ENCODE data around the gene VPS11. TPM values are rescaled to one million over a fixed set of nuclear protein-coding genes. Genes with fewer than 3 reads are reported as not detected.

Gene VPS11
- total and polyA plus RNA-seq, 7 donors = 16.2 to 25.4 (median 20.4) TPM

DNA sequence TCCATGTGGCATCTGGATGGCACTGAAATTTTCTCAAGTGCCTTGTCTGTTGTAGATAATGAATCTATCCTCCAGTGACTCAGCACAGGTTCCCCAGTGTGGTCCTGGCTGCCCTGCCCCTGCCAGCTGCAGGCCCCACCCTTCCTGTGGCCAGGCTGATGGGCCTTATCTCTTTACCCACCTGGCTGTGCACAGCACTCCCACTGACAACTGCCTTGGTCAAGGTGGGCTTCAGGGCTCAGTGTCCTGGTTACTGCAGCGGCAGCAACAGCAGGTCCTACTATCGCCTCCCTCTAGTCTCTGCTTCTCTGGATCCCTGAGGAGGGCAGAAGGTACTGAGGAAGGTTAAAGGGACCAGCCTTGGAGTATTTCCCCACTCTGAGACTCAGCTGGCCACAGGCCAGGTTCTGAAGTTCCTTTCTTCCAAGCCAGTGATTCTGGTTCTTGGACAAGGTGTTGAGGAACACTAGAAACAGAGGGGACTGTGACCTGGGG, 20.2 kb downstream of the VPS11 start:
- H3K27me3 ChIP-seq (ENCODE audit: insufficient read depth in 3 of 3, low read length in 2 of 3) = no peaks in the 10 kb centered on the region

GRCh38 chr11:119088406-119088805, 20.8 kb downstream of the VPS11 start:
- no peak for TF ChIP-seq CTCF (IDR thresholded peaks at IDR 0.05)
- Histone ChIP-seq H3K27me3 (ENCODE audit: insufficient read depth in 3 of 3, low read length in 2 of 3) (no peaks in the 10 kb centered on the region), H3K4me1 (peaks cover 17% of the 10 kb centered on the region), H3K9me3 (no peaks in the 10 kb centered on the region), H3K36me3 (ENCODE audit: insufficient read depth in 1 of 2, low read depth in 1 of 2) (peaks cover 0 to 43% of the 10 kb centered on the region in 2 donors), H3K27ac (no peak overlapping the region), H3K4me3 (no peak overlapping the region)
- intact Hi-C loops (cut with DNase I) = no loop called here
- ATAC-seq (no peak), DNase-seq (no peak)
- 90 to 97% (median 93%) methylated on average over 9 of the region's 9 CpGs for WGBS, 3 donors

More for the DNA sequence above, 20.2 kb downstream of the VPS11 start:
- WGBS, 3 donors = 86 to 100% (median 94%) methylated on average over 2 of the region's 2 CpGs
- Histone ChIP-seq H3K27ac (no peak overlapping the region), H3K36me3 (ENCODE audit: insufficient read depth in 1 of 2, low read depth in 1 of 2) (peaks cover 0 to 40% of the 10 kb centered on the region in 2 donors), H3K9me3 (no peaks in the 10 kb centered on the region), H3K4me1 (peaks cover 11% of the 10 kb centered on the region), H3K4me3 (no peak overlapping the region)
- ATAC-seq (no peak), DNase-seq (no peak)
- intact Hi-C loops (cut with DNase I) = no loop called here
- no peak for TF ChIP-seq CTCF (IDR thresholded peaks at IDR 0.05)

- Histone ChIP-seq H3K9me3 (no peaks in the 10 kb centered on the region), H3K27me3 (ENCODE audit: insufficient read depth in 3 of 3, low read length in 2 of 3) (no peaks in the 10 kb centered on the region), H3K4me3 (no peak overlapping the region), H3K4me1 (peaks cover 23% of the 10 kb centered on the region), H3K36me3 (ENCODE audit: insufficient read depth in 1 of 2, low read depth in 1 of 2) (peaks cover 0 to 44% of the 10 kb centered on the region in 2 donors), H3K27ac (no peak overlapping the region)
- 85 to 95% (median 85%) methylated on average over 1 of the region's 1 CpG for WGBS, 3 donors
- DNase-seq (no peak), ATAC-seq (no peak)
- intact Hi-C loops (cut with DNase I) = no loop called here
- no peak for TF ChIP-seq CTCF (IDR thresholded peaks at IDR 0.05)
Measured at GRCh38 chr11:119089319-119089718, 21.7 kb downstream of the VPS11 start.

DNA sequence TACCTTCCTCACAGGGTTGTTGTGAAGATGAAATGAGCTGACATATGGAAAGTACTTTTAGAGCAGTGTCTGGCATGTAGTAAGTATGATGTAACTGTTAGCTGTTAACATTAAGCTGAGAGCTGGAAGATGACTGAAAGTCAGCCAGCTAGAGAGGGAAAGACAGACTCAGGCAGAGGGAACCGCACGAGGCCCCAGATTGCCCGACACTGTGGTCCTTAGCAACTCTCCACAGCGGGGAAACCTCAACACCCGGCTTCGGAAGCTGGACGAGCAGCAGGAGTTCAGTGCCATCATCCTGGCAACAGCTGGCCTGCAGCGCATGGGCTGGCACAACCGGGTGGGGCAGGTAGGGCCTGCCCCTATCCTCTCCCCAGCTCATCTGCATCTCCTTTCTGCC, 23.6 kb downstream of the VPS11 start:
- Histone ChIP-seq H3K27me3 (ENCODE audit: insufficient read depth in 3 of 3, low read length in 2 of 3) (no peaks in the 10 kb centered on the region), H3K4me1 (peaks cover 20% of the 10 kb centered on the region), H3K9me3 (no peaks in the 10 kb centered on the region), H3K27ac (no peak overlapping the region), H3K36me3 (ENCODE audit: insufficient read depth in 1 of 2, low read depth in 1 of 2) (peaks cover 0 to 44% of the 10 kb centered on the region in 2 donors), H3K4me3 (no peak overlapping the region)
- intact Hi-C loops (cut with DNase I) = no loop called here
- DNase-seq = no peak
- WGBS, 3 donors = 60 to 75% (median 64%) methylated on average over 8 to 9 of the region's 9 CpGs
- TF ChIP-seq CTCF (IDR thresholded peaks at IDR 0.05) = no peak
- ATAC-seq = no peak
